K562 (cell line): ENCODE data around the gene LRRC25. TPM values are rescaled to one million over a fixed set of nuclear protein-coding genes. Genes with fewer than 3 reads are reported as not detected.
A peak's percentile ranks its signal among the peaks of the same experiment; 100 is the strongest.

Experiments used
- BRF1 ChIP-seq: IDR thresholded peaks from 3 replicates; pipeline ENCODE4 v1.6.1; 2011; ENCODE audit warnings: borderline replicate concordance, mild to moderate bottlenecking; ENCODE audit not compliant: insufficient read length; ENCODE audit errors: extremely low read depth
- CBX3 ChIP-seq, 2 experiments: IDR thresholded peaks; 1 replicate in 1 of 2; 2 replicates in 1 of 2; pipeline ENCODE4 v1.6.1; 2012; ENCODE audit warnings: inconsistent platforms in 2 of 2, low read length in 2 of 2, borderline replicate concordance in 1 of 2, control low read depth in 1 of 2
- CEBPB ChIP-seq: fragments of 450-650 bp; IDR thresholded peaks from 2 replicates; pipeline ENCODE4 v1.6.1; 2016; ENCODE audit warnings: missing genetic modification characterization, missing compliant biosample characterization
- ETS2 ChIP-seq: IDR thresholded peaks from 2 replicates; pipeline ENCODE4 v1.6.1; 2016; ENCODE audit warnings: borderline replicate concordance, missing genetic modification characterization, mild to moderate bottlenecking, moderate library complexity, missing compliant biosample characterization; ENCODE audit not compliant: poor library complexity, severe bottlenecking
- ETV6 ChIP-seq, 3 experiments: fragments of 150-350 bp in 1 of 3; sonication (generic) in 1 of 3; formaldehyde crosslinking in 1 of 3; IDR thresholded peaks; 2 replicates each; pipeline versions ENCODE4 v1.6.1 to v1.8.0; 2014 to 2022; ENCODE audit warnings: borderline replicate concordance in 2 of 3, low read depth in 2 of 3, antibody characterized with exemption in 1 of 3, low read length in 1 of 3, mild to moderate bottlenecking in 1 of 3, missing genetic modification reagents in 1 of 3
- HDAC6 ChIP-seq: IDR thresholded peaks from 2 replicates; pipeline ENCODE4 v1.6.1; 2012; ENCODE audit warnings: low read depth, mild to moderate bottlenecking, control low read depth, inconsistent platforms, low read length, moderate library complexity
- HOXB6 ChIP-seq: fragments of 250-450 bp; sonication (Bioruptor Pico); IDR thresholded peaks from 2 replicates; pipeline ENCODE4 v1.5.1; 2022; ENCODE audit warnings: mild to moderate bottlenecking, borderline replicate concordance
- NBN ChIP-seq: fragments of 450-650 bp; IDR thresholded peaks from 2 replicates; pipeline ENCODE4 v1.6.1; 2016; ENCODE audit warnings: low read depth, mild to moderate bottlenecking
- NR2C2 ChIP-seq, 2 experiments: fragments of 200-800 bp in 1 of 2; sonication (Bioruptor generic) in 1 of 2; sonication (generic) in 1 of 2; formaldehyde crosslinking in 1 of 2; IDR thresholded peaks; 2 replicates each; pipeline versions ENCODE4 v1.6.1 to v1.8.0; 2016 to 2022; ENCODE audit warnings: mild to moderate bottlenecking in 1 of 2, missing compliant biosample characterization in 1 of 2, missing genetic modification characterization in 1 of 2, missing genetic modification reagents in 1 of 2
- NUFIP1 ChIP-seq: fragments of 450-650 bp; IDR thresholded peaks from 2 replicates; pipeline ENCODE4 v1.6.1; 2018; ENCODE audit not compliant: partially characterized antibody
- TFE3 ChIP-seq: fragments of 450-650 bp; formaldehyde crosslinking; IDR thresholded peaks from 2 replicates; pipeline ENCODE4 v1.4.0; 2020; ENCODE audit warnings: mild to moderate bottlenecking, mixed read lengths
- ZBTB17 ChIP-seq: fragments of 450-650 bp; formaldehyde crosslinking; IDR thresholded peaks from 2 replicates; pipeline ENCODE4 v1.4.0; 2020; ENCODE audit warnings: mild to moderate bottlenecking
- ZC3H11A ChIP-seq: IDR thresholded peaks from 2 replicates; pipeline ENCODE4 v1.6.1; 2012; ENCODE audit warnings: low read depth, low read length, improper control_type of control experiment
- ZFP36 ChIP-seq: fragments of 150-350 bp; IDR thresholded peaks from 2 replicates; pipeline ENCODE4 v1.6.1; 2018; ENCODE audit warnings: low read length, low read depth; ENCODE audit not compliant: partially characterized antibody
- ZNF384 ChIP-seq: IDR thresholded peaks from 2 replicates; pipeline ENCODE4 v1.6.1; 2012; ENCODE audit warnings: low read depth, low read length, improper control_type of control experiment
- ZNF518B ChIP-seq: fragments of 250-450 bp; sonication (Bioruptor Pico); IDR thresholded peaks from 2 replicates; pipeline ENCODE4 v1.5.0; 2021; ENCODE audit warnings: mild to moderate bottlenecking, moderate library complexity
- ZNF584 ChIP-seq: fragments of 200-800 bp; sonication (Bioruptor generic); IDR thresholded peaks from 2 replicates; pipeline ENCODE4 v1.6.1; 2016; ENCODE audit warnings: low read depth, mild to moderate bottlenecking, missing genetic modification characterization, missing compliant biosample characterization
- ZNF717 ChIP-seq: fragments of 250-450 bp; sonication (Bioruptor Pico); IDR thresholded peaks from 2 replicates; pipeline ENCODE4 v1.5.0; 2021
- polyA plus RNA-seq, 8 experiments: library from polyadenylated mRNA; depleted of rRNA in 4 of 8; stranded (reverse) in 5 of 8; unstranded in 3 of 8; fragments of >200 nt; fragmentation: Nextera tagmentation in 2 of 8; fragmentation: Illumina TruSeq in 1 of 8; extraction: Ambion mirVana in 2 of 8; extraction: Trizol in 1 of 8; gene quantifications; 2 replicates each; pipeline versions ENCODE4 v1.2.1 to v1.2.3, GENCODE V29; 2011 to 2014; ENCODE audit warnings: inconsistent platforms in 1 of 8, missing spikeins in 1 of 8
- total RNA-seq, 7 experiments: library from RNA; depleted of rRNA in 6 of 7; stranded (reverse); fragments of >200 nt in 6 of 7; fragmentation: Illumina TruSeq in 2 of 7; extraction: Trizol in 2 of 7; gene quantifications; 2 replicates each; pipeline versions ENCODE4 v1.2.1 to v1.2.3, GENCODE V29; 2011 to 2021; ENCODE audit warnings: low replicate concordance in 1 of 7
- TF ChIP-seq, protein P1 (sequence below): fragments of 450-650 bp; IDR thresholded peaks from 2 replicates; pipeline ENCODE4 v1.6.1; 2017; ENCODE audit warnings: mild to moderate bottlenecking, moderate library complexity

Gene LRRC25
- total and polyA plus RNA-seq, 9 of the 15 experiments (the other 6 are each of a cell fraction or from before 2014, with no cell fraction given), result 0.07 to 0.36 (median 0.10) TPM; not detected in 3

GRCh38 chr19:18385675-18386542 is 11.5 kb downstream of the LRRC25 start, which contains the start of gene GDF15 (continued):
- TF ChIP-seq CEBPB (tag), result no peak
- no peak; the same call in 1 of the 2 replicates for TF ChIP-seq ZNF584 (CRISPR knock-in tag)
- TF ChIP-seq ETS2 (tag), result no peak
- peak in 1 of 2 experiments; percentile 93; a peak in 2 of 3 replicates for TF ChIP-seq CBX3 (IDR thresholded peaks at IDR 0.05; ENCODE audit: borderline replicate concordance in 1 of 2, low read length in 2 of 2)
- TF ChIP-seq HDAC6, result peak; percentile 93
- TF ChIP-seq ZNF384, result peak; percentile 66; the same call in 1 of the 2 replicates
- TF ChIP-seq ZFP36, result peak; percentile 55
- peak; percentile 25; the same call in 1 of the 2 replicates for TF ChIP-seq ZC3H11A
- no peak for TF ChIP-seq ZNF518B (CRISPR knock-in tag)
- peak; percentile 93 for TF ChIP-seq NBN
- no peak for TF ChIP-seq NUFIP1
- TF ChIP-seq, protein P1, sequence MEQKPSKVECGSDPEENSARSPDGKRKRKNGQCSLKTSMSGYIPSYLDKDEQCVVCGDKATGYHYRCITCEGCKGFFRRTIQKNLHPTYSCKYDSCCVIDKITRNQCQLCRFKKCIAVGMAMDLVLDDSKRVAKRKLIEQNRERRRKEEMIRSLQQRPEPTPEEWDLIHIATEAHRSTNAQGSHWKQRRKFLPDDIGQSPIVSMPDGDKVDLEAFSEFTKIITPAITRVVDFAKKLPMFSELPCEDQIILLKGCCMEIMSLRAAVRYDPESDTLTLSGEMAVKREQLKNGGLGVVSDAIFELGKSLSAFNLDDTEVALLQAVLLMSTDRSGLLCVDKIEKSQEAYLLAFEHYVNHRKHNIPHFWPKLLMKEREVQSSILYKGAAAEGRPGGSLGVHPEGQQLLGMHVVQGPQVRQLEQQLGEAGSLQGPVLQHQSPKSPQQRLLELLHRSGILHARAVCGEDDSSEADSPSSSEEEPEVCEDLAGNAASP, result no peak
- TF ChIP-seq NR2C2 (CRISPR knock-in tag; IDR thresholded peaks at IDR 0.05), result peak; percentile 60; the same call in 1 of the 2 replicates
- TF ChIP-seq NR2C2 (tag; IDR thresholded peaks at IDR 0.05), result peak; percentile 86
- no peak; a peak in 1 of 4 replicates for TF ChIP-seq ETV6 (IDR thresholded peaks at IDR 0.05; ENCODE audit: borderline replicate concordance in 1 of 2, low read depth in 2 of 2, low read length in 1 of 2)
- 0 out of 2 replicates have a peak, but pooled peaks have one; percentile 46 for TF ChIP-seq ETV6 (CRISPR knock-in tag; IDR thresholded peaks at IDR 0.05; ENCODE audit: borderline replicate concordance)
- TF ChIP-seq ZBTB17 (CRISPR knock-in tag), result peak; percentile 83
- no peak for TF ChIP-seq TFE3 (CRISPR knock-in tag)
- peak; percentile 81 for TF ChIP-seq ZNF717 (CRISPR knock-in tag)
- no peak for TF ChIP-seq BRF1
- TF ChIP-seq HOXB6 (CRISPR knock-in tag), result no peak
